PC-3 (cell line): ENCODE results near the gene TANGO2.

ENCODE experiments used
- EZH2 ChIP-seq: fragments of 300-600 bp; sonication (generic); IDR thresholded peaks from one replicate; pipeline ENCODE4 v1.6.1; 2017; ENCODE audit warnings: antibody characterized with exemption, mild to moderate bottlenecking, low read length; ENCODE audit not compliant: unreplicated experiment
- EZH2phosphoT487 ChIP-seq: fragments of 300-600 bp; sonication (generic); IDR thresholded peaks from 2 replicates; pipeline ENCODE4 v1.6.1; 2018; ENCODE audit warnings: mild to moderate bottlenecking, antibody characterized with exemption, low read length, borderline replicate concordance
- TF ChIP-seq, protein P1 (sequence below): fragments of 300-600 bp; sonication (generic); conservative IDR thresholded peaks from 2 replicates; pipeline ENCODE4 v1.5.1; 2017; ENCODE audit warnings: antibody characterized with exemption, low read depth, mild to moderate bottlenecking, low read length

GRCh38 chr22:20076627-20077172 is 55.8 kb downstream of the TANGO2 start:
- no peak for TF ChIP-seq EZH2phosphoT487
- TF ChIP-seq EZH2 = no peak
- TF ChIP-seq, protein P1, sequence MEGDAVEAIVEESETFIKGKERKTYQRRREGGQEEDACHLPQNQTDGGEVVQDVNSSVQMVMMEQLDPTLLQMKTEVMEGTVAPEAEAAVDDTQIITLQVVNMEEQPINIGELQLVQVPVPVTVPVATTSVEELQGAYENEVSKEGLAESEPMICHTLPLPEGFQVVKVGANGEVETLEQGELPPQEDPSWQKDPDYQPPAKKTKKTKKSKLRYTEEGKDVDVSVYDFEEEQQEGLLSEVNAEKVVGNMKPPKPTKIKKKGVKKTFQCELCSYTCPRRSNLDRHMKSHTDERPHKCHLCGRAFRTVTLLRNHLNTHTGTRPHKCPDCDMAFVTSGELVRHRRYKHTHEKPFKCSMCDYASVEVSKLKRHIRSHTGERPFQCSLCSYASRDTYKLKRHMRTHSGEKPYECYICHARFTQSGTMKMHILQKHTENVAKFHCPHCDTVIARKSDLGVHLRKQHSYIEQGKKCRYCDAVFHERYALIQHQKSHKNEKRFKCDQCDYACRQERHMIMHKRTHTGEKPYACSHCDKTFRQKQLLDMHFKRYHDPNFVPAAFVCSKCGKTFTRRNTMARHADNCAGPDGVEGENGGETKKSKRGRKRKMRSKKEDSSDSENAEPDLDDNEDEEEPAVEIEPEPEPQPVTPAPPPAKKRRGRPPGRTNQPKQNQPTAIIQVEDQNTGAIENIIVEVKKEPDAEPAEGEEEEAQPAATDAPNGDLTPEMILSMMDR = no peak
